Coronary artery (tissue), 2 donors: ENCODE measurements around the gene NPR2.
A peak's percentile ranks its signal among the peaks of the same experiment; 100 is the strongest.

Experiments used
- DNase-seq: peaks from one replicate; pipeline ENCODE4 v3.0.0-alpha.2; 2017; ENCODE audit warnings: low spot score
- H3K27ac ChIP-seq, 2 donors: fragments of 200-600 bp; sonication (generic); one replicate each; pipeline ENCODE4 v1.5.1; 2016 to 2019
- H3K4me3 ChIP-seq: fragments of 200-600 bp; sonication (generic); 2 replicates; pipeline ENCODE4 v1.5.1; 2016; ENCODE audit warnings: mild to moderate bottlenecking, moderate library complexity
- TF ChIP-seq, protein P1 (sequence below): fragments of 200-600 bp; sonication (generic); IDR thresholded peaks from one replicate; pipeline ENCODE4 v1.5.1; 2019; ENCODE audit warnings: antibody characterized with exemption

Gene NPR2

GRCh38 chr9:35808433-35808832, 17.0 kb downstream of the NPR2 start:
- Histone ChIP-seq H3K4me3 (no peak overlapping the region), H3K27ac (no peak overlapping the region)
- TF ChIP-seq, protein P1, sequence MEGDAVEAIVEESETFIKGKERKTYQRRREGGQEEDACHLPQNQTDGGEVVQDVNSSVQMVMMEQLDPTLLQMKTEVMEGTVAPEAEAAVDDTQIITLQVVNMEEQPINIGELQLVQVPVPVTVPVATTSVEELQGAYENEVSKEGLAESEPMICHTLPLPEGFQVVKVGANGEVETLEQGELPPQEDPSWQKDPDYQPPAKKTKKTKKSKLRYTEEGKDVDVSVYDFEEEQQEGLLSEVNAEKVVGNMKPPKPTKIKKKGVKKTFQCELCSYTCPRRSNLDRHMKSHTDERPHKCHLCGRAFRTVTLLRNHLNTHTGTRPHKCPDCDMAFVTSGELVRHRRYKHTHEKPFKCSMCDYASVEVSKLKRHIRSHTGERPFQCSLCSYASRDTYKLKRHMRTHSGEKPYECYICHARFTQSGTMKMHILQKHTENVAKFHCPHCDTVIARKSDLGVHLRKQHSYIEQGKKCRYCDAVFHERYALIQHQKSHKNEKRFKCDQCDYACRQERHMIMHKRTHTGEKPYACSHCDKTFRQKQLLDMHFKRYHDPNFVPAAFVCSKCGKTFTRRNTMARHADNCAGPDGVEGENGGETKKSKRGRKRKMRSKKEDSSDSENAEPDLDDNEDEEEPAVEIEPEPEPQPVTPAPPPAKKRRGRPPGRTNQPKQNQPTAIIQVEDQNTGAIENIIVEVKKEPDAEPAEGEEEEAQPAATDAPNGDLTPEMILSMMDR = no peak
- no peak for DNase-seq

GRCh38 chr9:35810122-35810521, 18.7 kb downstream of the NPR2 start:
- no peak for DNase-seq
- TF ChIP-seq, protein P1 = no peak
- Histone ChIP-seq H3K27ac (no peak overlapping the region), H3K4me3 (no peak overlapping the region)

- TF ChIP-seq, protein P1 = no peak
- DNase-seq = no peak
- peak overlapping the region; percentile 69 for H3K4me3 ChIP-seq
- peak overlapping the region; percentile 17 to 87 for H3K27ac ChIP-seq
Observed at GRCh38 chr9:35811381-35812024, 20.1 kb downstream of the NPR2 start.

DNA sequence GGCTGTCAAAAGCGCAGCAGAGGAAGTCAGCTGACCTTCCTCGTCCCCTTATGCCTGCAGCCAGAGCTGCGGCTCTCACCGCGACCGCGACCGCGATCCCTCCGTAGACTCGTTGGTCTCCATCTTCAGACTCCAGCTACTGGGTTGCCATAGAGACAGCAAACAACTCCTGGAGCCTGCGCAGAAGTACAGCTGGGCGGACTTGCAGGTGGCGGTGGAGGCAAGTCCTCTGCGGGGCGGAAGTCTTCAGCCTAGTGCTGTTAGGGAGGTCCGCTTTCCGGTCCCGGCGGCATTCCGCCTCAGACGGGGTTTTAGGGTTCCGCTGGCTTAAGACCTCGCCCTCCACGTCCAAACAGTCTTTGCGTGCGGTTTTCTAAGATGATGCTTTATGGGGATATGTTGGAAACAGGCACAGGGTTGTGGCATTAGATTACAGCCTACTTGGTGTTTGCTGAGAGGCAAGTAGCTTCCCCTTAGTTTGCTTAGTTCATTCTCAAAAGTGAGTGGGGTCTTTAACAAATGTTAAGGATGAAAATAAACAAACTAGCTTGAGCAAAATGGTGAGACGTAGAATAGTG, 20.7 kb downstream of the NPR2 start, which contains the start of gene SPAG8:
TSS of gene SPAG8 (minus strand) at position 238 of the 578 bp plus-strand sequence. CDS start at position 123, 115 bp downstream.
- TF ChIP-seq, protein P1 = no peak
- peak; percentile 96 for DNase-seq
- Histone ChIP-seq H3K27ac (peak within 1 kb of the TSS; percentile 69 to 87), H3K4me3 (peak within 1 kb of the TSS; percentile 69)

DNA sequence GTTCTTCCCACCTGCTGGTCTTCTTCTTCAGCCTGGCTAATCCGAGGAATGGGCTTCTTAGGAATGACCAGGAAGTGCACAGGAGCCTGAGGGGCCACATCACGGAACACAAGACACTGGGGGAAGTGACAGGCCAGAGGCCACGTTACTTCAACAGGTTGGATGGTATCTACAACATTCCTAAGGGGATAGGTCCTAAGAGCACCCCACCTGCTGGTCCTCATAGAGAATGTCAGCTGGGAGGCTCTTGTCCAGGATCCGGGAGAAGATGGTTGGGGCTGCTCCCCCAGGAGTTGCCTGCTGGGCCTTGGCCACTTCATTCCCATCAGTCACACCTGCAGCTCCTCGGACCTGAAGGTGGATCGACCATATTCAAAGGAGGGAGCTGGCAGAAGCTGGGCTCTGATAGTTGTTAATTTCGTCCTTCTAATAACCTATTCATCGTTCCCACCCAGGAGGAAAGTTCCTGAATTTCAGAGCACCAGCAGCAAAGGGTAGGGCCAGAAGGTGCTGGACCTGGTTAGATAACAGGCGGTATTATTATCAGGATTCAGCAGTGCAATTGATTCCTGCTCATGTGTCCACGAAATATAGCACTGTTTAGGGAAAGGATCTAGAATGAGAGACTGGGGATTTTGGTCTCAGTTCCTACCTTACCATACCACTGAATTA, 22.2 kb downstream of the NPR2 start:
- Histone ChIP-seq H3K4me3 (peak overlapping the region; percentile 87), H3K27ac (peak overlapping the region; percentile 95 to 96)
- DNase-seq = no peak
- TF ChIP-seq, protein P1 = no peak

- no peak for DNase-seq
- TF ChIP-seq, protein P1 = no peak
- peak overlapping the region; percentile 95 to 96 for H3K27ac ChIP-seq
- H3K4me3 ChIP-seq = peak overlapping the region; percentile 87
Observed at GRCh38 chr9:35814106-35814840, 22.9 kb downstream of the NPR2 start.
